ENCODE measurements around the gene TFR2. TPM values are rescaled to one million over a fixed set of nuclear protein-coding genes. Genes with fewer than 3 reads are reported as not detected.

Gene TFR2
- total and polyA plus RNA-seq, 2 of the 4 experiments (the other 2 are of a cell fraction): 0.18 to 0.50 TPM

DNA sequence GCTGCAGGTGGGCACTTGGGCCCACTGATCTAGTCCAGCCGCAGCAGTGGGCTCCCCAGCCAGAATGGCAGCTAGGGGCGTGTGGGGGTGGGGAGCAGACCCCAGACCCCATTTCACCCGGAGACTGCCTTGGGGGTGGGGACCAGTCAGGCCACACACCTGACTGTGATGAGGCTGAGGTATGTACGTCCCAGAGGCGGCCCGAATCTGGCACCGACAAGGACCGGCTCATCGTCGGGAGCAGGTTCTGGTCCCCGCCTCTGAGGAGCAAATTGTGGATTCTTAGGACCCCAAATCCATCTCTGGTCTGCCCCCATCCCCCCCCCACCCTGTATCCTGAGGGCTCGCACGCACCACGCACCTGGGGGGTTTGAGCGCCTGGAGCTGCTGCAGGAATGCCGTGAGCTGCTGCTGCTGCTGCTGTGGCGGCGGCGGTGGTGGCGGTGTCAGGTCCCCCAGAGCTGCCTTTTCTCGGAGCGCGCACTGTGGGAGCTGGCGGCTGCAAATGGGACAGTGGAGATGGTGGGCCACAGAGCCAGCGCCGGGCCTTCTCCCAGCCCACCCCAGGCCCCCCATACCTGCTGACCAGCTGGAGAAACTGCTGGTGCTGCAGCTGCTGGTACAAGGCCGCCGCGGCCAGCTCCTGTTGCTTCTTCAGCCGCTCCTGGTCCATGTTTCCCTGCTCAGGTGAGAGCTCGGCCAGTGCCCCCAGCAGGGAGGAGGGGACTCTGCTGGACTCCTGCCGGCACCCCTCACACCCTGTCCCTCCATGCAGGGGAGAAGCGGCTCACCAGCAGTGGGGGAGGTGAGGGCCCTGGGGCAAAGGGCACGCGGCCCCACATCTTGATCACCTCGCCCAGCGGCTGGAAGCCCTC, 42.5 kb upstream of the TFR2 start:
- Histone ChIP-seq H3K9me3 (ENCODE audit: control insufficient read depth, insufficient read depth, low read length) (no peaks in the 10 kb centered on the region), H3K79me1 (ENCODE audit: low read depth in 1 of 2, low read length in 2 of 2) (peaks cover 10 to 37% of the 10 kb centered on the region in 2 experiments), H3K9me1 (ENCODE audit: insufficient read depth, low read length) (no peaks in the 10 kb centered on the region), H4K8ac (ENCODE audit: low read depth in 2 of 2, low read length in 2 of 2) (no peak overlapping the region), H4K5ac (ENCODE audit: low read depth, low read length) (no peak overlapping the region), H3K9ac (ENCODE audit: low read depth, low read length) (no peak overlapping the region), H2AK5ac (ENCODE audit: low read depth, low read length) (no peak overlapping the region), H2BK120ac (ENCODE audit: low read depth, low read length) (no peak overlapping the region), H3K4me3 (ENCODE audit: insufficient read depth, low read depth, low read length) (no peak overlapping the region), H3K36me3 (ENCODE audit: control insufficient read depth, insufficient read depth, low read length) (peaks cover 85% of the 10 kb centered on the region), H4K91ac (ENCODE audit: insufficient read depth, low read depth, low read length) (no peak overlapping the region), H3K4me1 (ENCODE audit: control insufficient read depth, insufficient read depth, low read length) (peaks cover 11% of the 10 kb centered on the region), H3K56ac (ENCODE audit: extremely low read depth, insufficient read depth, low read length) (no peak overlapping the region), H3K14ac (replicated peaks; ENCODE audit: low read depth, low read length) (no peak overlapping the region), H2BK15ac (ENCODE audit: low read depth, low read length) (no peak overlapping the region), H3K23ac (ENCODE audit: low read depth, low read length) (no peak overlapping the region), H4K20me1 (ENCODE audit: insufficient read depth, low read length) (peaks cover 46% of the 10 kb centered on the region), H3K4ac (ENCODE audit: low read depth, low read length) (no peak overlapping the region), H3K18ac (ENCODE audit: low read depth, low read length) (no peak overlapping the region), H2AFZ (replicated peaks; ENCODE audit: low read length, poor library complexity) (no peak overlapping the region), H2BK20ac (ENCODE audit: low read depth, low read length) (no peak overlapping the region), H2BK5ac (ENCODE audit: low read depth, low read length, poor library complexity, severe bottlenecking) (no peak overlapping the region), H3K27me3 (ENCODE audit: control insufficient read depth, insufficient read depth, low read length) (no peaks in the 10 kb centered on the region), H2AK9ac (replicated peaks; ENCODE audit: low read depth, low read length, poor library complexity) (no peak overlapping the region), H3K4me2 (ENCODE audit: low read depth, low read length) (no peak overlapping the region), H3K27ac (ENCODE audit: insufficient read depth, low read length) (no peak overlapping the region)
- intact Hi-C loops (cut with micrococcal nuclease): no loop called here
- in situ Hi-C loops (cut with MboI; ENCODE audit: low sequenced_read_pairs): no loop called here
- TF ChIP-seq MAZ (IDR thresholded peaks at IDR 0.05; ENCODE audit: borderline replicate concordance, low read depth, low read length) (no peak), RFX5 (IDR thresholded peaks at IDR 0.05; ENCODE audit: low read depth, low read length) (no peak), BHLHE40 (IDR thresholded peaks at IDR 0.05; ENCODE audit: low read depth, low read length) (no peak), MAFK (IDR thresholded peaks at IDR 0.05; ENCODE audit: low read depth, low read length) (no peak), RCOR1 (IDR thresholded peaks at IDR 0.05; ENCODE audit: insufficient replicate concordance, low read length) (no peak), CEBPB (IDR thresholded peaks at IDR 0.05; ENCODE audit: low read depth, low read length) (no peak), RAD21 (IDR thresholded peaks at IDR 0.05; ENCODE audit: low read length) (no peak), MXI1 (IDR thresholded peaks at IDR 0.05; ENCODE audit: borderline replicate concordance, low read depth, low read length) (no peak)
- TF ChIP-seq, protein P1, sequence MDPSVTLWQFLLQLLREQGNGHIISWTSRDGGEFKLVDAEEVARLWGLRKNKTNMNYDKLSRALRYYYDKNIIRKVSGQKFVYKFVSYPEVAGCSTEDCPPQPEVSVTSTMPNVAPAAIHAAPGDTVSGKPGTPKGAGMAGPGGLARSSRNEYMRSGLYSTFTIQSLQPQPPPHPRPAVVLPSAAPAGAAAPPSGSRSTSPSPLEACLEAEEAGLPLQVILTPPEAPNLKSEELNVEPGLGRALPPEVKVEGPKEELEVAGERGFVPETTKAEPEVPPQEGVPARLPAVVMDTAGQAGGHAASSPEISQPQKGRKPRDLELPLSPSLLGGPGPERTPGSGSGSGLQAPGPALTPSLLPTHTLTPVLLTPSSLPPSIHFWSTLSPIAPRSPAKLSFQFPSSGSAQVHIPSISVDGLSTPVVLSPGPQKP (IDR thresholded peaks at IDR 0.05; ENCODE audit: borderline replicate concordance, low read depth, low read length): no peak
- TF ChIP-seq, protein P2, sequence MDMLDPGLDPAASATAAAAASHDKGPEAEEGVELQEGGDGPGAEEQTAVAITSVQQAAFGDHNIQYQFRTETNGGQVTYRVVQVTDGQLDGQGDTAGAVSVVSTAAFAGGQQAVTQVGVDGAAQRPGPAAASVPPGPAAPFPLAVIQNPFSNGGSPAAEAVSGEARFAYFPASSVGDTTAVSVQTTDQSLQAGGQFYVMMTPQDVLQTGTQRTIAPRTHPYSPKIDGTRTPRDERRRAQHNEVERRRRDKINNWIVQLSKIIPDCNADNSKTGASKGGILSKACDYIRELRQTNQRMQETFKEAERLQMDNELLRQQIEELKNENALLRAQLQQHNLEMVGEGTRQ (IDR thresholded peaks at IDR 0.05; ENCODE audit: low read depth, low read length): no peak
- TF ChIP-seq, protein P3, sequence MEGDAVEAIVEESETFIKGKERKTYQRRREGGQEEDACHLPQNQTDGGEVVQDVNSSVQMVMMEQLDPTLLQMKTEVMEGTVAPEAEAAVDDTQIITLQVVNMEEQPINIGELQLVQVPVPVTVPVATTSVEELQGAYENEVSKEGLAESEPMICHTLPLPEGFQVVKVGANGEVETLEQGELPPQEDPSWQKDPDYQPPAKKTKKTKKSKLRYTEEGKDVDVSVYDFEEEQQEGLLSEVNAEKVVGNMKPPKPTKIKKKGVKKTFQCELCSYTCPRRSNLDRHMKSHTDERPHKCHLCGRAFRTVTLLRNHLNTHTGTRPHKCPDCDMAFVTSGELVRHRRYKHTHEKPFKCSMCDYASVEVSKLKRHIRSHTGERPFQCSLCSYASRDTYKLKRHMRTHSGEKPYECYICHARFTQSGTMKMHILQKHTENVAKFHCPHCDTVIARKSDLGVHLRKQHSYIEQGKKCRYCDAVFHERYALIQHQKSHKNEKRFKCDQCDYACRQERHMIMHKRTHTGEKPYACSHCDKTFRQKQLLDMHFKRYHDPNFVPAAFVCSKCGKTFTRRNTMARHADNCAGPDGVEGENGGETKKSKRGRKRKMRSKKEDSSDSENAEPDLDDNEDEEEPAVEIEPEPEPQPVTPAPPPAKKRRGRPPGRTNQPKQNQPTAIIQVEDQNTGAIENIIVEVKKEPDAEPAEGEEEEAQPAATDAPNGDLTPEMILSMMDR (conservative IDR thresholded peaks at IDR 0.05; ENCODE audit: low read depth, low read length): no peak
- BruUV-seq (replicated peaks): no TSS peak
- ATAC-seq (ENCODE audit: low read depth): no peak
- no peak for DNase-seq
- WGBS, 2 experiments (ENCODE audit: extremely low coverage in 2 of 2, insufficient read length in 1 of 2): 99% methylated on average over 16 of the region's 37 CpGs; no CpG with 5 or more reads in 1 of the 2 experiments
- dilution Hi-C loops (cut with HindIII; ENCODE audit: low sequenced_read_pairs, unreplicated experiment): no loop called here
- POLR2A ChIA-PET (ENCODE audit: unreplicated experiment): no interaction called here
- CTCF ChIA-PET: interaction anchor here (0.8 kb wide), 1 partner anchor 8 kb away, joined by 3 read pairs; no protein-coding TSS in a partner anchor

All from IMR-90 (cell line).